Germinal center (tissue), 1 donor: Measurements from ENCODE around the gene HOXB4.

Source experiments
- DNase-seq: peaks from one replicate; pipeline ENCODE4 v3.0.0; 2012; ENCODE audit warnings: mixed read lengths, low spot score

The HOXB4 gene

DNA sequence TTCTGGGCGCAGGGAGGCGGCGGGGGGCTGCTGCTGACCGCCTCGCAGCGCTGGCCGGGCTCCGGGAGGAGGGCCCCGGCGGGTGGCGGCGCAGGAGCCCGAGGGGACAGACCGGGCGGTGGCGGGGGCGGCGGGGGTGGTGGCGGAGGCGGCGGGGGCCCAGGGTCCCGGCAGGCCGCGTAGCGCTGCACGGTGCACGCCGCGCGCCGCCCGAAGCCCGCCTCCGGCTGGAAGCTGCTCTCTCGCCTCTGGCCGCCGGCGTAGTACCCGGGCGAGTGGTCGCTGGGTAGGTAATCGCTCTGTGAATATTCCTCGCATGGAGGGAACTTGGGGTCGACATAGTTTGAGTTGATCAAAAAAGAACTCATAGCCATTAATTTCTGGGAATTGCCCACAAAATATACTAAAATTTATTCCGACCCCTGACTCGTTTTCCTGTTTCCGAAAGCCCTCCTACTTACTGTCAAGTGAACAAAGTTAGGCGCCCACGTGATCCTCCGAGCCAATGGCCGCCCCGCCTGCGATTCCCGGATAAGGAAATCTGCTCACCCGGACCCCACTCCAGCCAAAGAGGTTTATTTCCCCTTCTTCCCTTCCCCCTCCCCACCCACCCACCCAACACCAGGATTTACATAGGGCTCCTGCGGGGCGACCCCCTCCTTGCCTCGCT is at the start of gene HOXB4:
Gene HOXB4, minus strand, starts transcription at position 405 of the 670 bp plus-strand sequence. Its CDS starts 31 bp downstream, at position 374.
- peak; percentile 87 for DNase-seq

DNA sequence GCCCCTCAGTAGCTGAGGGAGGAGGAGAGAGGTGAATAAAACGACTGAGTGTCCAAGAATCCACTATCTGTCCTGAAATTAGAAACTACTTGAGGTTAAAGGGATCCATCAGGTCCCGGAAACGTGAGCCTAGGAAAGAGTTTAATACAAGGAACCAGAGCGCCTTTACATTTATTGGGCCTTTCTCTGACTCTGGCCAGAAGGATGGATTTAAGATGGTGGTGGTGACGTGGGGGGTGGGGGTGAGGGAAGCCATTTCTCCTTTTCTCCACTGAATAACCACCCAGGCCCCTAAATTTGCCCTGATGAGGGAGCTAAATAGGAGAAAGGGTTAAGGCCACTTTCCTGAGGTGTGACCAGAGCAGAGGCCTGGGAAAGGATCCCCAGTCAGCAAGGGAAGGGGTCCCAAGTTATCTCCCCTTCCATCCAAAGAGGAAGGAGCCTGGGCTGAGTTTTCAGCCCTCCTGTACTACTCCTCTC is 49.0 kb upstream of the HOXB4 start:
- no peak for DNase-seq

DNA sequence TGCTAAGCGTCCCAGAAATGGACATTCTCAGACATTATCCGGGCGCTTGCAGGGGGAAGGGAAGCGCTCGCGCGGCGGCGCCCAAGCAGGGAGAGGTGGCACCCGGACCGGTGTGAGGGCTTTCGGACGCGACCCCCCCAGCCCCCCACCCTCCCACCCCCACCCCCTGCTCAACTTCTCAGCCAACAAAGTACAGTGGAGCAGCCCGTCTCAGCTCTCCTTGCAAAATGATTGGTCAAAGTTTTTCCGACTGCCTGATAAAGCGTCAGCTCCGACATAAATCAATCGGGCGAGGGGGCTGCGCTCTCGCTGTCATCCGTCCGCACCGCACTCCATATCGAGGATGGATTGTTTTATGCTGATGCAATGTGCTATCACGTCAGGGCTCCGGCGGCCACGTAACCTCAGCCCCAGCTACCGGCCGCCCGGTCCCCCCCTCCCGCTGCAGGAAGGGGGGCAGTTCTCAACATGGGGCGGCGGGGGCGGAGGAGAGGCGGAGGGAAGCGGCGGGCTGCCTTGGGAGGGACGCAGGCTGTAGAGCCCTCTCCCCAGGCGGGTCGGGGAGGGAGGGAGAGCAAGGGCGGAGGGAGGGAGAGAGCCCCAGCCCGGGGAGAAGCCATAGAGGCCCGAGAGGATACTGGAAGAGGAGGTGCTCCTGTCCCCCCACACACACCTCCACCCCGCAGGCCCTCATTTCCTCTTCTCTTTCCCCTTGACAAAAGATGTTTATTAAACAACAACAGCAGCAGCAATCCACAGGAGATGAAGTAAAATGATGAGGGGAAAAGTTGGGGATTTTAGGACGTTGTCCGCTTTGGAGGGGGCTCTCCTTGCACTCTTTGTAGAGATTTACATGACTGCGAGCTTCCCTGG is 48.3 kb upstream of the HOXB4 start, which contains the start of gene HOXB9:
Gene HOXB9, minus strand, starts transcription at position 114 of the 873 bp plus-strand sequence. Its CDS starts 89 bp downstream, at position 25.
- DNase-seq: no peak

DNA sequence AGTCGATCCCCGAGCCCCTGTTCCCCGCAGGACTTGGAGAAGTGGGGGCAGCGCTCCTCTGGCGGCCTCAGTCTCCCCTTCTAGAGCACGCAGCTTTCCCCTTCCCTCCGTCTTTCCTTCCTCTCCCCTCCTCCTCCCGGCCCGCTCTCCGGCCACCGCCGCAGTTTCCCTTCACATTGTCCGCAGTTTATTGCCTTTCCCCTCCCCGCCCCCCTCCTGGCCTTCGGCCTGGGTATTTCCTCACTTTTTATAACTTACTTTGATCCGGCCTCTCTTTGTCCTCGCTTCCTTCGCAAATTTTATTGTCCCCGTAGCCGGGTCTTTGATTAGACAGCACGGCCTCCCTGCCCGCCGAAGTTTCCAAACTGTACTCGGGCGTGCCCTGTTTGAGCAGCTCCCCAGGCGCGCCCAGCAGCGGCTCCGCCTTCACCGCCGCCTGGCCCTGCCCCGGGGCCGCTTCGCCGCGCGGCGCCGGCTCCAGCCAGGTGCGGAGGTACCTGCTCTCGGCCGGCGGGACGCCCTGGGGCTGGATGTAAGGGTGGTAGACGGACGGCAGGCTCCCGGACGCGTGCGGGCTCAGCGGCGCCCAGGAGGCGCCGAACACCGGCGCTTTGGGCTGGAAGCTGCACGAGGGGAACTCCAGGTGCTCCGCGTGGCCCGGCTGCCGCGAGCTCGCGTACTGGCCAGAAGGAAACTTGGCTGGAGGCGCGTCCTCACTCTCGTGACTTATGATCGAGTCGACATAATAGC is 47.5 kb upstream of the HOXB4 start:
- peak; percentile 58 for DNase-seq

DNA sequence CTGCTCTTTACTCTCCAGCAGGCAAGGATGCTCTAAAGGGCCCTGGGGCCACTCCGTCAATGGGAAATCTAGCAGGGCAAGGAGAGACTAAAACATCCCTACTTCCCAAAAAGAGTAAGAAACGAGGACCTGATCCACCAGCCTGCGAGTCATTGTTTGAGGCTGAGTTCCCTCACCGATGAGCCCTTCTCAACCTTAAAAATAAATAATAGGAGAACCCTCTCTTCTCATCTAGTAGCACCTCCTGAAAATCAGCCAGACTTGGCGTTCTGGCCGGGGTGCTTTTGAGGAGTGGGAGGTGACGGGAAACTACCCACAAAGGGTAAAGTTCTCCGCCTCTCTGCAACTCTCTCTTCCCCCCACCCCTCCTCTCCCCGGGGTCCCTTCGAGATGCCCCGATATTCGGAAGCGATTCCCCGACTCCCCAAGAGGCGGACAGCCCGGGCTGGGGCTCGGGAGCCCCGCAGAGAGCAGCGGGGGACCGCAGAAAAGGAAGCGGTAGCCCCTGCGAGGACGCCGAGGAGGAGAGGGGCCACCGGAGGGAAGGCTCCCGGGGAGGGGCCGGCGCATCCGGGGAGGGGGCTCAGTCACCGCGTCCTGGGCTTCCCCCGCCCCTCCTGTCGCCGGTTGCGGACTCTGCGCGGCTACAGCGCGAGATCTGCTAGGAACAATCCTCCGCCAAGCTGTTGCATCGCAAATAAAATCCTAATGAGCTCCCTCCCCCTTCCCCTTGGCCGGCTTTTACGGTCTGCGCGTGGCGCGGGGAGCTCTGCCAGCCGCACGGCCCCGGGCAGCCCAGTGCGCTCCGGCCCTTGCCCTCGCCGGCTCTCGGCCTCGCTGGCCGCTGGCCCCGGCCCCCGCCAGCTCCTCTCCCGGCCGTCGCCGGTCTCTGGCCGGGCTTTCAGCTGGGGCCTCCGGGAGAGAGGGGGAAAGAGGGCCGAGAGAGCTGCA is 46.7 kb upstream of the HOXB4 start:
- no peak for DNase-seq

DNA sequence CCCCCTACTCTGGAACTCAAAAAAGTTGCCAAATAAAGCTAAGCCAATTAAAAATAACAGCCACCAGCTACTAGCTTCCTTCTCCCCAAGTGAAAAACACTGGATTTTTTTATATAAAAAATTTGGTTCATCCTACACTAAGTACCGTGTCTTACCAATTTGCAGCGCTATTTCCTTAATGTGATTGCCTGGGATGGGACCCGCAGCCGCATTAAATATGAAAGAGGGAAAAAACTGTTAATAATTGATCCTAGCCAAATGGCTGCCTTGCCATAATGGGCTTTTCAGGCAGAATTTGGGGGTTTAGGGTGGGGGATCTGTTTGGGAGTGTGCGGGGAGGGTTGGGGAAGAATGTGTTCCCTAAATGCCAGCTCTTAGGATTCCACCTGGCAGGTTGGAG is 46.0 kb upstream of the HOXB4 start:
- no peak for DNase-seq

- no peak for DNase-seq
Measured at GRCh38 chr17:48623583-48623982, 45.4 kb upstream of the HOXB4 start.

DNA sequence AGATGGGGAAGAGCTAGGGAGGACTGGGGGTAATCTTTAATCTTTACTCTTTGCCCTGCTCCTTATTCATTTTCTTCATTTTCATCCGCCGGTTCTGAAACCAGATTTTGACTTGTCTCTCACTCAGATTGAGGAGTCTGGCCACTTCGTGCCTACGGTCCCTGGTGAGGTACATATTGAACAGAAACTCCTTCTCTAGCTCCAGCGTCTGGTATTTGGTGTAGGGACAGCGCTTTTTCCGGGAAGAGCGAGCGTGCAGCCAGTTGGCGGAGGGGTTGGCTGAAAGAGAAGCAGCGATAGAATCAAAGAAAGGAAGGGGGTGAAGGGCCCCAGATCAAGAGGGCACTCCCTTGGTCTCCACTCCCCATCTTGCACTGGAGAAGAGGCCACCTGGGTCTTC is 44.7 kb upstream of the HOXB4 start:
- DNase-seq: no peak

GRCh38 chr17:48621410-48622392 is 43.6 kb upstream of the HOXB4 start:
- no peak for DNase-seq

DNA sequence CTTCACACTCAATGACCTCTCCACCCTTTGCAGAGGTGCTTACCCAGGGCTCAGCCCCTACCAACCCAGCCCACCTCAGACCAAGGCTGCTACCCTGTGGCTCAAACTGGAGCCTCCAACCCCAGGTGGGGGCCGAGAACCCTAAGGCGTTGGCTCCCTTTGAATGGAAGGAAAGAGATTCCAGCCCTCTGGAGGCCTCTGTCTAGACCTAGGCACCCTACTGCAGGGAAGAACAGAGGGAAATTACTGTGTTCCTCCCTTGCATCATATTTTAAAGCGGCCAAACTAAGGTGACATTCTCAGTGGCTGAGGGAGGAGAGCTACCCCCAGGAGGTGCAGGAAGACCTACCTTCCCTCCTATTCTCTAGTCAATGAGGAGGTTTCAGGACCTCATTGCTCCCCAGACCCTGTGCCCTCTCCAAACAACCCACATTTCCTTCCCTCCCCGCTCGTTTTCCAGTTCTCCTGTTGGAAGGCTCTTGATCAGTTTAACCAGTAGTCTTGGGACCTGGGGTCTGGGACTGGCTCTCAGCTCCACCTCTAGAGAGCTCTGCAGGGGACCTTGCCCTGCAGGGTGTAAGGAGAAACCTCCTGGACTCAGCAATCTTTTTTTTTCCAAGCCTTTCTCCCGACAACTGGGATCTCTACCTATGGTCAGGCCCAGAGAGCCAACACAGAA is 42.5 kb upstream of the HOXB4 start:
- DNase-seq: no peak

GRCh38 chr17:48619826-48620449 is 41.8 kb upstream of the HOXB4 start:
- DNase-seq: no peak

DNA sequence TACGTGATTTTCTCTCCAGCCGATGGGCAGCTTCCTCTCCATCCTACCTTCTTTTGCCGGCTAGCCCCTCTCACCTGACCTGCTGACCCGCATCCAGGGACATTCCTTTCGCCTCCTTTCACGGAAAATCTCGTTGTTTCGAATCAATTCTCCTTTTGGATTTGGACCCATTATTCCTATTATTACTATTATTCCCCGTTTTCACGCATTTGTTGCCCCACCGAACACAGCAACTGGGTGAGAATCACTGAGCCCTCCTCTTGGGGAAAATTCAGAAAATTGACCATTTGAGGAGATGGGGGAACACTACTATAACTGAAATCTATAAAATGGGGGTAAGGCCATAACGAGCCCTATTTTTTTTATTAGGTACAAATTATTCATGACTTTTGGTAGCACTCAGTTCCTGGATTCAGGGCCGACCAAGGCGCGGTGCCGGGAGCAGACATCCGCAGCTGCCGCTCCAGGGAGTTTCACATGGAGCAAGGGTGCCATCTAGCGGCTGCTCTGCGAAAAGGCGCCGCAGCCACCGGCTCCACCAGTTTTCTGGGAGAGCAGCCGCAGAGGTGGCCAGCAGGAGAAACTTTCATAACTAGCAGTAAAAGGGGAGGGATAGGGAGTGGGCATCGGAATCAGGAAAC is 40.2 kb upstream of the HOXB4 start:
- peak; percentile 88 for DNase-seq

DNA sequence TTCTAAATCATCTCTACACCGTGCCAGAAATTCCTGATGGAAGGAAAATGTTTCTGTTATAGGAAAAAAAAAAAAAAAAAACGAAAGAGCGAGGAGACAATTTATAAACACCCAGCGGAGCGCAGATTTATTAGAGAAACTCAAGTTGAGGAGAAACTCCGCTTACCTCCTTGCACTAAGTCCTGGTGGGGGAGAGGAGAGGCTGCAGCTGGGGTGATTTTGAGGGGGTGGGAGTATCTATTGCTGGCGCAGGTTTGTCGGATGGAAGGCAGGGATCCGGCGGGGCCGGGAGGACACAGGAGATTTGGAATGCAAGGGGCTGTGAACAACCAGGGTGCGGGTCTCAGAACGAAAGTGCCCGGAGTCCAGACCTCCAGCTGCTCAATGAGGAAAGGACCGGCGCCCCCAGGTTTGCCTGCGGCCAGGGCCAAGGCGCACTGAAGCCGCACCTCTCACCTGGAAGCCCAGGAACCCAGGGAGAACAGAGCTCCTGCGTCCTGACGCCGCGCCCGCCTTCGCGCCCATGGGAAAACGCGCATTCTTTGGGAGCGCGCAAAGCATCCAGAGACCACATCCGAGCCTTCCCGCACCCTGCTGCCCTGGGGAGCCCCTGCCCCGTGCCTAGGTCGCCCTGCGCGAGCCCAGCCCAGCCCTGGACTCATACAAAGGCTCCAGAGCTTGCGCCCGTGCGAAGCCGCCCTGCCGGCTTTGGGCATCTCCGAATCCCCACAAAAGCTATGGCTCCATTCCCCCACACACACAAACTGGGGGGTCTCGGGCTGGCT is 39.5 kb upstream of the HOXB4 start:
- no peak for DNase-seq

DNA sequence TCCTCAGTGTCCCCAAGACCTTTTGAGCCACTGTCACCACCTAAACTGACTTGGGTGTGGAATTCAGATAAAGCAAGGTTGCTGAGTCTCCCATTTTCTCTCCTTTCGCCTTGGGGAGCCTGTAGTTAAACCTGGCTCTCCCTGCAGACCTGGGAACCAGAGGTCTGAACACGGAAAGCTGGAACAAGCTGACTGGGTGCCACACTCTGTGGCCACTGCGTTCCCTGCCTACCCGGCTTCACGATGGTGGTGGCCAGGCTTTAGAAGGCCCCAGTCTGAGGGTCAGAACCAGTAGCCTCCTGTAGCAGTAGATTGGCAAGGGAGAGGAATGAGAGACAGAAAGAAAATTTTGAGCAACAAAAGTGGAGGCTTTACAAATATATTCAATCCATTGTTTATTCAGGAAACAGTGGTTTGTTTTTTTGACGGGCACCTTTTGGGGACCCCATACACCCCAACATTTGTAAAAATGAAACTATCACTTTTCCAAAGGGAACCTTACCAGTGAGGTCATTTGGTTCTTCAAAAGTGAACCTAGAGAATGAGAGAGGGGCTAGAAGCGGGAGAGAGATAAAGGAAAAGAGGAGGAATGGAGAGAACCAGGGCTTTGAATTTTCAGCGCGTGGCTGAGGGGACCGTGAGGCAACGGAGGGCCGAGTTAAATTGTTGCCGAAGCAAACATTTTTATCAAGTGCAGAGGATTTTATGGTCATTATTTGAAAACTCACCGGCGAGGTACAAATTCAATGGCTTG is 38.7 kb upstream of the HOXB4 start:
- no peak for DNase-seq

DNA sequence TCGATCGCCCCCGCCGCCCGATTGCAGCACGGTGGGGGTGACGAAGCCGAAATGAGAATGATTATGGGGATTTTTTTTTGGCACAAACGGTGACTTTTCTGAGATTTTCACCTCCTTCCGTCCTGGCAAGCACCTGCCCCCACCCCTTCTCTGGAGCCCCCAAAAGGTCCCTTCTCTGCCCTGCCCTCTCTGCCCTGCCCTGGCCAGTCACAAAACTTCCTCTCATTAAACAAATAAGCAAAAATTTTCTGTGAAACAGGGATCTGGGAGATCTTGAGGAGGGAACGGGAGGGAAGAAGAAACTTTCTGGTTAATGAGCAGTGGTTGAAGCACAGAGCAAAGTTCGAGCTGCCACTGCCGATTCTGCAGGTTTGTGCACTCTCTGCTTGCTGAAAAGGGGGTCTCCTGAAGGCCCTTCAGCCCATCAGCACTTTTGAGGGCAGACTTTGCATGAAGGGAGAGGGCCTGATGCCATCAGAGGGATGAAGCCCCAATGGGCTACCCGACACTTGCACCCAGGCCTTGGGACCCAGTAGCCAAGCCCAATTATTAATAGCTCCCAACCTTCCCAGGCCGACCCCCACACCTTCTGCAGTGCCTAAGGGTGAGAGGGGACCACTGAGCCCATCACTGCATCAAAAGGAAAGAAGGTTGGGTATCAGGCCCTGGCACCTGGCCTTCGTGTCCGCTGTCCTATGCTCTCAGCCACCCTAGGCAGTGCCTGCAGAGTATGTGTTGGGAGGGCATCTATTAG is 38.0 kb upstream of the HOXB4 start:
- no peak for DNase-seq
